Stimulated activated CD8-positive, alpha-beta memory T cell treated with anti-CD3 and anti-CD28 coated beads, Interleukin-2, amount 100 ng/mL, for 48 hours (primary cell): ENCODE data around the gene GABPB1.
"Not testable (repeated sequence)": the region's sequence is repeated elsewhere in the genome, so short reads cannot be mapped to it uniquely, and the experiment has no call there.

Experiments used
- DNase-seq, 2 donors: peaks; one replicate each; pipeline ENCODE4 v3.0.0-alpha.2; 2020; ENCODE audit warnings: low read depth in 2 of 2

The GABPB1 gene

DNA sequence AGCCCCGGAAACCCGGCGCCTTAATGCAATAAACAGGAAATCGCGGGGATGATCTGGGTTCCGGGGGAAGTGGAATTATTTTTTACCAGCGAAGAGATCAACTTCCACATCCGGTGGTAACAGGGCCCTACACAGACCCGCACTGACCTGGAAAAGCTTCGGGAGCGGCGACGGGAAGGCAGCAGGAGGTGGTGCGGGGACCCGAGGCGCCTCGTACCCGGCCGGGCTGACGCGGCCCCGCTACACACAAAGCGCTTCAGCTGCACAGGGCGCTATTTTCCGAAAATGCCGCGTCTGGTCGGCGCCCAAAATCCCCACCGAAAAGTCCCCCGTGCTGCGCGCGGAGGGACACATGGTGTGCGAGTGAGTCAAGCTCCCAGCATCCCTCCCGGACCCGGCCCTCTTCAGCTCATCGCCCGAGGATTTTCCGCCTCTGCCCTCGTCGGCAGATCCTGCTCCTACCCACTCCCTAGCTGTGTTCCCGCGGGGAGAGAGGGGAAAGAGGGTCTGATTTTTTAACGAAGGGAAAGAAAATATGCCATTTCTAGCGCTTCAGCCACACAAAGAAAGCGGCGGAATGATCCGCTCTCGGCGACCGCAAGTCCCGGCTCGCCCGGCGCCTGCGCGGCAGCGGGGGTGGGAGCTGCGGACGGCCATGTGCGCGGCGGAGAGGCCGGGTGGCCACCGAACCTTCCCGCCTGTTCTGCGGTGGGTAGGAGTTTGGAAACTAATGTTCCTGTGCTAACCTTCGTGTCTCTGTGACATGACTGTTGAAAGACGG, at the start of gene GABPB1:
GABPB1 (minus strand) TSS at position 361 of the 781 bp plus-strand sequence. CDS start 45,400 bp downstream, outside the sequence.
- DNase-seq: peak; percentile 81 to 83

DNA sequence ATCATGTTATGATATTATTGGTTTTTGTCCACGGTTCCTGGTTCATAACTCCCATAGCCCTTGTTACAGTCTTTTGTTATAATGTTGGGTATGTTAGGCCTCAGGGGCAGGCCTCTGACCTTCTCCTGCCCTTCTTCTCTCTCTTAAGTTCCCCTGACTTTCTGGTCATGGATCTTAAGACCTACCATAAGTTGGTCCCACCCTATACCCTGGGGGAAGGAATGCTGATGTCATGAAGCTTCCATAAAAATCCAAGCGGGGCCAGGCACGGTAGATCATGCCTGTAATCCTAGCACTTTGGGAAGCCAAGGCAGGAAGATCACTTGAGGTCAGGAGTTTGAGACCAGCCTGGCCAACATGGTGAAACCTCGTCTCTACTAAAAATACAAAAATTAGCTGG, 36.6 kb upstream of the GABPB1 start:
- DNase-seq: not testable (repeated sequence)

DNA sequence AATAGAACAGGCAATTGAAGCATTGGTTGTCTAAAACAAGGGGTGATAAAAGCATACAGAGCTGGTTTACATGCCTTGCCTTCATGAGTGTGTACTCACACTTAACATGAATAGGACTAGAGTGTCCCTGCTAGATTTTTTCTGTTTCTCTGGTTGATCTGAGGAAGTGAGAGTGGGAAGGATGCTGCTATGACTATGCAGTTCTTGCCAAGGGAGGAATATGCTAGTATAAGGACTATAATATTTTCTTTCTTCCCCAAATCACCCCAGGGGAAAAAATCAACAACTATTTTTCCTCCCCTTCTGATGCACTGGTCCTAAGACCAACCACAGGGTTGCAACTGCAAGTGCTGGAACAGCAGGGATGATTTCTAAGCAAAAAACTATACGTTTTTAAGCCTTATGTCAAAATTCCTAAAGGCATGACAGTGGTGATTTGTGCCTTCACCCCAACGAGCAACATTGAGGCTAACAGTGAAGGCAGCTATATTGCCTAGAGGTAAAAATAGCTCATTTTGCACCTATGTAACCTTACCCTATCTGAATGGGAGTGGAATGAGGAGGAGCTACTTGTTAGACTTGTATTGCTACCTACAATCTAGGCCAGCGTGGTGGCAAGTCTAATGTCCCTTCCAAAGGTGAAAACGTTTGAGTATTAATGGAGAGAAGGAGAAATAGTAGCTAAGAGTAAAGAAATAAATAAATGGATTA, 35.7 kb upstream of the GABPB1 start:
- DNase-seq: no peak

DNA sequence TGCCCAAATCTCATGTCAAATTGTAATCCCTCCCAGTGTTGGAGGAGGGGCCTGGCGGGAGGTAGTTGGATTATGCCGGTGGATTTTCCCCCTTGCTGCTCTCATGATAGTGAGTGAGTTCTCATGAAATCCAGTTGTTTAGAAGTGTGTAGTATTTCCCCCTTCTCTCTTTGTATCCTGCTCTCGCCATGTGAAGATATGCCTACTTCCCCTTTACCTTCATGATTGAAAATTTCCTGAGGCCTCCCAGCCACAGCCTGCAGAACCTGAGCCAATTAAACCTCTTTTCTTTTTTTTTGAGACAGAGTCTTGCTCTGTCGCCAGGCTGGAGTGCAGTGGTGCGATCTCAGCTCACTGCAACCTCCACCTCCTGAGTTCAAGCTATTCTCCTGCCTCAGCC, 27.4 kb upstream of the GABPB1 start:
- not testable (repeated sequence) for DNase-seq

DNA sequence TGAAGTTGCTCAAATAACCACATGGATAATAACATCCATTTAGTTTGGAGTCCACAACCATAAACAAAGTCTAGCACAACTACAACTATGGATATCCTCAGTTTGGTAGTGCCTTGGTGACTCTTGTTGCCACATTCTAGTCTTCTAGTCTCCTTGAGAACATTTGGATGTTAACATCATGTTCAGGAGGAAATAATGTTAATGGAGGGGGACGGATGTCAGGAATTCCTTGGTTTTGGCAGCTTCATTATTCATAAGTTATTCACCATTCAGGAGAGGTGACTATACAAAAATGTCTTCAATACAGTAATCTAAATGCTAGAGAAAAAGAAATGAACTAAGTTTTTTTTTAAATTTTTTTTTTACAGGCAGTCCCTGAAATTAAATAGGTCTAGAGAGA, 26.4 kb upstream of the GABPB1 start:
- no peak for DNase-seq

DNA sequence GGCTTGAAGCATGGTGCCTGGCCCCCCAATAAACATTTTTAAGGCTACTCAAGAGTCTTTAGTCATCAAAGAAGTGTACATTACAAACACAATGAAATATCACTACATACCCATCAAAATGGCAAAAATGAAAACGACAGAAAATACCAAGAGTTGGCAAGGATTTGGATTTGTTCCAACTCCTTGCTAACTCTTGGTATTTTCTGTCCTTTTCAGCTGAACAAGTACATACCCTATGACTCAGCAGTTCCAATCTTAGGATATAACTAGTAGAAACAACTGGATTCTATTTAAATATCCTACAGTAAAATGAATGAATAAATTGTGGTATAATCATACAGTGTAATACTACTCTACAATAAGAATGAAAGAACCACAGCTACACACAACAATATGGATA, 25.1 kb upstream of the GABPB1 start:
- no peak for DNase-seq

DNA sequence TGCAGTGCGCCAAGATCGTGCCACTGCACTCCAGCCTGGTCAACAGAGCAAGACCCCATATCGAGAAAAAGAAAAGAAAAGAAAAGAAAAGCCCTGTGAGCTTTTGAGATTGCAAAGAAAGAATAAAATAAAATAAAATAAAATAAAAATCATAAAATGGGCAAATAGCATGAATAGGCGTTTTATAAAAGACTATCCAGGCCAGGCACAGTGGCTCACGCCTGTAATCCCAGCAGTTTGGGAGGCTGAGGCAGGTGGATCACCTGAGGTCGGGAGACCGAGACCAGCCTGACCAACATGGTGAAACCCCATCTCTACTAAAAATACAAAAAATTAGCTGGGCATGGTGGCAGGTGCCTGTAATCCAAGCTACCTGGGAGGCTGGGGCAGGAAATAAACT, 24.4 kb upstream of the GABPB1 start:
- not testable (repeated sequence) for DNase-seq

DNA sequence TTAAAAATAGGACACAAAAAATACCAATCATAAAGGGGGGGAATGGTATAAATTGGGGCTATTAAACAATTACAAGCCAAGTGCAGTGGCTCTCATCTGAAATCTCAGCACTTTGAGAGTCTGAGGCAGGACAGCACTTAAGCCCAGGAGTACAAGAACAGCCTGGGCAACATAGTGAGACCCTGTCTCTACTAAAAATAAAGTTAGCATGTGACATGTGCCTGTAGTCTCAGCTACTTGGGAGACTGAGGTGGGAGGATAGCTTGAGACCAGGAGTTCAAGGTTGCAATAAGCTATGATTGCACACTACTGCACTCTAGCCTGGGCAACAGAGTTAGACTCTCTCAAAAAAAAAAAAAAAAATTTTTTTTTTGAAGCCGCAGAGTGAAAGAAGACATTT, 23.8 kb upstream of the GABPB1 start:
- no peak for DNase-seq

DNA sequence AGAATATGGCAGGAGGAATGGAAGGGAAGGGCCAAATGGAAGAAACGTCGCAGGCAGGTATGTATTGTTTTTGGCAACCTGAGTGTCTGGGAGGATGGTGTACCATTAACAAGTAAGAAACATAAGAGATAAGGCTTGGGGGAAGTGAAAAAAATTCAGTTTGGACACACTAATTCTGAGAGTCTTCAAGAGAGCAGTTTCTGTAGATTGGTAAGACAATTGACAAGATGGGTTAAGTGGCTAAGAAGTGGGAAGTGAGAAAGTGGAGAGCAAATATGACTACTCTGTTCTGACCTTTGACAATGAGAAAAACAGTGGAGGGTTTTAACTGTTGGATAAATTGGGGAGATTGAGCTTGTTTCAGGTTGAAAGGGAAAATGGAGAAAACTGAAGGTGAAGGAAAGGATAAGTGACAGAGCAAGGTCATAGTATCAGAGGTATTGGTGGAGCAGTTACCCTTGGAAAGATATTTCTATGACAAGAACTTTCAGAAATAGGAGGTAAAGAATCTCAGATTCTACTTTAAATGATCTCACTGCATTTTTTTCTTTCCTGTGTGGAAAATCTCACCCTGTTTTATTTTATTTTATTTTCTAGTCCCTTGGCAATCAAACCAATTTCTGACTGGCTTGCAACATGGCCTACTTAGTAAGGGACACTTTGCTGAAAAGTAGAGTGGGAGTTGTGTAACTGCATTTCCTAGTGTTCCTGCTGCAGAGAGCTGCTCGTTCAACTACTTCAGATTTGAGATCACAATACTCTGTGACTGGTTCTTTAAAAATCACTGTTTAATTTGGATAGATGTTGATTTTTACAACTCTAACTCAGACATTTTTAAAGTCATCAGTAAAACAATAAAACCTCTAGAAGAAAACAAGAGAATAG, 23.1 kb upstream of the GABPB1 start:
- DNase-seq: no peak

DNA sequence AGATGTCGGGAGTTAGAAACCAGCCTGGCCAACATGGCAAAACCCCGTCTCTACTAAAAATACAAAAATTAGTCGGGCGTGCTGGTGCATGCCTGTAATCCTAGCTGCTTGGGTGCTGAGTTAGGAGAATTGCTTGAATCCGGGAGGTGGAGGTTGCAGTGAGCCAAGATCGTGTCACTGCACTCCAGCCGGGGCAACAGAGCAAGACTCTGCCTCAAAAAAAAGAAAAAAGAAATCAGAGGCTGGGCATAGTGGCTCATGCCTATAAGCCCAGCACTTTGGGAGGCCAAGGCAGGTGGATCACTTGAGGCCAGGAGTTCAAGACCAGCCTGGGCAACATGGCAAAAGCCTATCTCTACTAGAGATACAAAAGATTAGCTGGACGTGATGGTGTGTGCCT, 14.6 kb upstream of the GABPB1 start:
- not testable (repeated sequence) for DNase-seq

DNA sequence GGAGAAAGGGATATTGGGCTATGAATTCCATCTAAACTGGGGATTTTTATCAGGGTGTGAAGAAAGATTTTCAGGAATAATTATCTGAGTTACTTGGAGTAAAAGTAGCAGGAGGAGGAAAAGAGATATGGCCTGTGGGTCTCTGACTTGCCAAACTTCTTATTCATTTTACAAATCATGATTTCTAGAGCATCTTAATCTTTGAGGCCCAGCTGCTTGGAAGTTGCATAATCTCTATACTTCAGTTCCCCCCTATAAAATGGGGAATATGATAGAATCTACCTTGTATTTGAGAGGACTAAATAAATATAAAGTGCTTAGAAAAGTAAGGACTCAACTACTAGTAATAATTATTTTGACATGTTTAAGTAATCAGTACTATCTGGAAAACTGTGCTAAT, 11.0 kb upstream of the GABPB1 start:
- DNase-seq: no peak

DNA sequence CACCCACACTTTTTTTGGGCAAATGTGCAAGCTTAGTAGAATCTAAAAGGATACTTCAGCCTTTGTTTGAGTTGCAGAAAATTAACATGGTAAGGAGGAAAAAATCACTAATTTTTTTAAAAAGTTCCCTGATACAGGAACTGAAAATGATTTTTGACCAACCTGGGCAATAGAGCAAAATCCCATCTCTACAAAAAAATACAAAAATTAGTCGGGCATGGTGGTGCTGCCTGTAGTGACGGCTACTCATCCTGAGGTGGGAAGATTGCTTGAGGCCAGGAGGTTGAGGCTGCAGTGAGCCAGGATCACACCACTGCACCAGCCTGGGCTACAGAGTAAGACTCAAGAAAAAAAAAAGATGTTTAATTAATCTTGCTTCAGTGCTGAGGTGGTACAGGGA, 10.6 kb upstream of the GABPB1 start:
- DNase-seq: no peak

DNA sequence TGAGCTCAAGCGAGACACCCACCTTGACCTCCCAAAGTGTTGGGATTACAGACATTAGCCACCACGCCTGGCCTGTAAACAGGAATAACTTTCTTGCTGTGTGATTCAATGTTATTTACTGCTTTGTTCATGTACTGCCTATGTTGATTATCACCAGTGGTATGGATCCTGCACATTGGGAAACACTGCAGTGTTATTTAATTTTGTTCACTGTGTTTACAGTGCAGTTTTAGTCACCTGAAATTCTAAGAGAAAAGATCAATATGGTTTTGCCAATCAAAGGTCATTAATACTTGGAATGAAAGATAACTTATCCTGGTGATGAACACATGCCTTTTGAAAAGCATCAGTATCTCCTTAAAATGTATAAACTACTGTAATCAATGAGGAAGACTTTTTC, 8.6 kb upstream of the GABPB1 start:
- DNase-seq: no peak

DNA sequence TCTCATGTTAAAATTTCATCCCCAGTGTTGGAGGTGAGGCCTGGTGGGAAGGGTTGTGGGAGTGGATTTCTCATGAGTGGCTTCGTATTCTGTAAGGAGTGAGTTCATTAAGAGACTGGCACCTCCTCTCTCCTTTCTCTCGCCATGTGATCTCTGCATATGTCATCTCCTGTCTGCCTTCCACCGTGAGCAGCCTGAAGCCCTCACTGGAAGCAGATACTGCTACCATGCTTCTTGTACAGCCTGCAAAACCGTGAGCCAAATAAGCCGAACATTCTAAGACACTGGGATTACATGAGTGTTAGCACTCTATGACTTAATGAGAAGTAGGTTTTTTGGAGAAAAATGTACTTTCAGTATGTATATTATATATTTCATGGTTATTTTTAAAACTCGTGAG, 6.8 kb upstream of the GABPB1 start:
- DNase-seq: no peak

DNA sequence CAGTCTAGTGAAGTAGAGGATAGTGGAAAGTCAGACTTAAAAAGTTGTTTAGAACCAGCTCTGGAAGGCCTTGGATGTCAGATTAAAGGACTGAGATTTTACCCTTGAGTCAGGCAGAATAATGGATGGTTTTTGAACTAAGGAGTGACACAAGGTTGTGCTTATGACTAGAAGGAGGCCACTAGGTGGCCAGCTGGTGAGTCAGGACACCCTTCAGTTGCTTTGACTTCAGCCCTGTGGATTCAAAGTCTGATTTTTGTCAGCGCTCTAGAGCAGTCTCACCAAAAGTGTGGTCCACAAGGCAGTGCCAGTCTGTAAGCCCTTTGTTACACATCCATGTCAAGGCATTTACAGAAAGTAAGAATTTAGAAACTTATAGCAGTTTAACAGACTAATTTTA, 3.8 kb upstream of the GABPB1 start:
- peak in 1 of 2 donors; percentile 17 for DNase-seq

DNA sequence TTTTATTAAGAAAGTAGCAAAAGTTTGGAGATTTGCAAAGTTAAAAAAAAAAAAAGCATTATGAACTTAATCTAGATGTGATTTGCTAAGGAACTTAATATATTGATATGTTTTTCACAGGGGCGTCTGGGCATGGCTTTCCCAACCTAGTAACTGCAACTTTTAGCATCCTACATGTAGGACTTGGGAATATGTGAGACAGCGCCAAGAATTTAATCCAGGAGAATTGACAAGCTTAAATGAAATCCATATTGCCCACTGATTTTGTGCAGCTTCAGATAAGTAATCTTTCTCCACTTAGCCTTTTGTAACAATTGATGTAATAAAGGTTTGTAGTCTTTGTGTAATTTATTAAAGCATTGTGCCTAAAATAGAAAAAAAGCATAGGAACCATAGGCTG, 982 bp upstream of the GABPB1 start:
- DNase-seq: no peak

DNA sequence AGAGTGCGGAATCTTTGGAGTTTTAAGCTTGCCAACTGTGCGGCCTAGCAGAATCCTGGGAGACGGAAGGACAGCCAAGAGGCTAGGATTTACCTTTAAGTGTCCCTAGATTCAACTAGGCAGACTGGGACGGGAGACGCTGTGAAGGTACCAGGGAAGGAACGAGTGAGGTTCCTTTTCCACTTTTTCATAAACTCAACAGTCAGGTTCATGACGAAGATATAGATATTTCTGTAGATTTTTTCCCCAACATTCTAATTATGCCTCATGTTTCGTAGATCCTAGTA, 564 bp upstream of the GABPB1 start:
- no peak for DNase-seq

DNA sequence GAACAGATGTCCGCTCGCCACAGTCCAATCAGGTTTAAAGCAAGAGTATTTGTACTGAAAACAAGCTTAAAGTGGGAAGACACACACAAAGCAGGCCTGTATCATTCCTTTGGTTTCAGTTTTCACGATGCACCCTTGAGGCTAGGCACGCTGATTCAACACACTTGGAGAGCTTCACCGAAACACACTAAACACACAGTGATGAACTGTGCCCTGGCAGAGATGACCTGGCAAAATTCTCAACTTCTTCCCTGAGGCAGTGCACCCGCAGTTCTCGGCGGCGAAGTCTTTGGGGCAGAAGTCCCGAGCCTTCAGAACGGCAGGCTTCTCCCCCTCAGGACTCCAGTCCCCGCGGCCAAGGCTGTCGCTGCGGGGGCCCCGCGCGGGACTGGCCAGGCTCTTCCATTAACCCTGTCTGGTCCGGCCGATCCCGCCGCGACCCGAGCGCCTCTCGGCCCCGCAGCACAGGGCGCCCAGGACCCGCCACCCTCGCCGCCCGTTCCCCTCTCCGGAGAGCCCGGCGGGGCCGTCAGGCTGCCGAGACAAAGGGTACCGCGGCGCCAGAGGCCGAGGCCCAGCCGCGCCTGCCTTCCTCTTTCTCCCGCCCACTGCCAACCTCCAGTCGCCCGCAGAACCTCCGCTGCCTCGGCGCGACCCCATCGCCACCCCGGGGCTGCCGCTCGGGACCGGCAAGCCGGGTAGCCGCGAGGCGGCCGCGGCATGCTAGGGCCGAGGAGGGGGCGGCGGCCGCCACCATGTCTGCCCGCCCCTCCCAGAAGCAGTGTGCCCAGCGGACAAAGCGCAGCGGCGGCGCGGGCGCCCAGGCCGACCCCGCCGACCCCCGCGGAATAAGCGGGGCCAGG, 792 bp downstream of the GABPB1 start:
- DNase-seq: peak; percentile 25 to 39

DNA sequence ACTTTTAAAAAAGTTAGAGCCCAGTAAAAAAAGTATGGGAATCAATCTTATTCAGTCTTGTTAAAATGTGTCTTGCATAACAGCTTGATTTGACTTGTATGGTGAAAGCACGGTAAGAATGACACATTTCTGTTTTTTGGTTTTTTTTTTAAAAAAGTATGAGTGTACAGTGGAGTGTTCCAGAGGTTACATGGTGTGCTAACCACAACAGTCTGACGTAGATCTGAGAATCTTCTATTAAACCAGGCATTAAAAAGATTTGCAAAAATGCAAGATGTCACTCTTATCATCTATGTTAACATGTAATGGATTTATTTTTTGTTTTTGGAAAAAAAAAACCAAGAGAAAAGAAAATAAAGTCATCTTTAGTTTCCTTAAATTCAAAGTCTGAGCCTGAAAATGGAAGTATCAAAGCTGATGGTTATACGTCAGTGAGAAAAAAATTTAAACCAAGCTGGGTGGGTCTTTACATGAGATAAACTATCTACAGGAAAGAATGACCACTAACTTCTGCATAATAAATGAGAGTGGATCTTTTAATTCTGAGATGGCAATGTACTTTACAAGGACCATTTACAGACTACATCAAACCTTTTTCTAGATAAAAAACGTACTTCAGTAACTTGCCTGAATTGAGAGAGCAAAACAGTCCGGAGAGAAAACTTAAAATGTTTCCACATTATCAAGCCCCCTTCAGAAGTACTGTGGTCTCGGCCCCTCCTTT, 1.6 kb downstream of the GABPB1 start:
- no peak for DNase-seq

DNA sequence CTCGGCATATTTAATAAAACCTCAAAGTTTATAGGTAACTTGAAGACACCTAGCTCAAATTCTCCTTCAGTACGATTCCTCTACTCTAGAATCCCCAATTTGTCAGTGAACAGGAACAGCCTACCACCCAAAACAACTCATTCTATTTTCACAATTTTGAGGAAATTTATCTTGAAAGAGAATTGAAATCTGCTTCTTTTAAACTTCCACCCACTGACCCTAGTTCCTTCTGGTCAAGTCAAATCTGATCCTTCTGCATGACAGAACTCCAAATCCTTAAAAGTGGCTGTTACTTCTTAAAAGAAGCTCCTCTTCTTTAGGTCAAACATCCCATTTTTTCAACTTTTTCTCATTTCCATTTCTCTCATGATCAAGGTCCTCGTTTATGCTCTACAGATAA, 4.4 kb downstream of the GABPB1 start:
- no peak for DNase-seq

DNA sequence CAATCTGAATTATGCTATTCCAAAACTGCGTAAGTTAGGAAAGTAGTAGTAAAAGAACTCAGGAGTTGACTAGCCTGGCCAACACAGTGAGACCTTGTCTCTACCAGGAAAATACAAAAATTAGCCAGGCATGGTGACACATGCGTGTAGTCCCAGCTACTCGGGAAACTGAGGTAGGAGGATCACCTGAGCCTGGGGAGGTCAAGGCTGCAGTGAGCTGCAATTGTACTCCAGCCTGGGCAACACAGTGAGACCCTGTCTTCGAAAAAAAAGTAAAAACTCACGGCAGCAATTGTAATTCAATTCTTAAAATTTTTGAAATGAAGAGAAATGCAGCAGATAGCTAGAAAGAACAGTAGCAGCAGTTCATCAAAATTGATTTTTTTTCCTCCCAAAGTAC, 9.7 kb downstream of the GABPB1 start:
- DNase-seq: no peak
